GM12878 (cell line): ENCODE data around the gene NRSN2. TPM values are rescaled to one million over a fixed set of nuclear protein-coding genes. Genes with fewer than 3 reads are reported as not detected.

Source experiments
- ATAC-seq: fragments of 200-7000 bp; cut with Tn5 transposase; 3 replicates; pipeline ENCODE4 v1.9.1; 2020; ENCODE audit warnings: mild to moderate bottlenecking, moderate library complexity
- BruUV-seq: library from RNA; stranded (reverse); fragments of 400-500 nt; replicated peaks from 2 replicates; lab custom pipeline; 2021; lab: Mats Ljungman, UMichigan
- CTCF ChIA-PET: fragments of 300-600 bp; sonication (Branson Sonifier 250); formaldehyde crosslinking; extraction: SDS; loops from one replicate; lab custom pipeline; 2021; ENCODE audit warnings: inconsistent platforms; lab: Yijun Ruan, JAX
- POLR2A ChIA-PET: fragments of 350-600 bp; formaldehyde crosslinking; extraction: SDS; loops from one replicate; lab custom pipeline; 2021; ENCODE audit warnings: inconsistent platforms; lab: Charles Lee
- RAD21 ChIA-PET: fragments of 300-600 bp; sonication (Branson Sonifier 250); formaldehyde crosslinking; loops from one replicate; lab custom pipeline; 2023; ENCODE audit warnings: antibody characterized with exemption; ENCODE audit not compliant: unreplicated experiment; lab: Charles Lee
- SMC1A ChIA-PET: fragments of 300-600 bp; sonication (Branson Sonifier 250); formaldehyde crosslinking; loops from one replicate; lab custom pipeline; 2023; ENCODE audit not compliant: unreplicated experiment, uncharacterized antibody; lab: Charles Lee
- DNase-seq: peaks from one replicate; pipeline ENCODE4 v3.0.0-alpha.2; 2011; ENCODE audit warnings: low read depth, low spot score
- FAIRE-seq: peaks from 3 replicates; lab custom pipeline; 2011; peaks lifted over from hg19 to GRCh38; lab: Jason Lieb, UNC
- H2AFZ ChIP-seq: 2 replicates; pipeline ENCODE4 v1.6.0; 2011; ENCODE audit warnings: low read depth, low read length, control low read depth; ENCODE audit not compliant: control insufficient read depth
- H3K27ac ChIP-seq: 2 replicates; pipeline ENCODE4 v1.5.1; 2011; ENCODE audit warnings: control low read depth; ENCODE audit not compliant: control insufficient read depth, insufficient read depth
- H3K27me3 ChIP-seq, 2 experiments: replicated peaks in 1 of 2; 2 replicates each; pipeline versions ENCODE4 v1.6.0 to v1.6.1; 2011; ENCODE audit warnings: low read length in 1 of 2; ENCODE audit not compliant: control insufficient read depth in 2 of 2, insufficient read depth in 2 of 2
- H3K36me3 ChIP-seq, 2 experiments: 2 replicates each; pipeline ENCODE4 v1.5.1; 2011; ENCODE audit warnings: low read length in 1 of 2; ENCODE audit not compliant: control insufficient read depth in 2 of 2, insufficient read depth in 2 of 2
- H3K4me1 ChIP-seq: 2 replicates; pipeline ENCODE4 v1.6.1; 2011; ENCODE audit warnings: mild to moderate bottlenecking, low read length, moderate library complexity, mixed read lengths; ENCODE audit not compliant: control insufficient read depth, insufficient read depth
- H3K4me2 ChIP-seq: 2 replicates; pipeline ENCODE4 v1.6.0; 2011; ENCODE audit warnings: control low read depth; ENCODE audit not compliant: control insufficient read depth, insufficient read depth
- H3K4me3 ChIP-seq: fragments of 200-600 bp; sonication (generic); 2 replicates; pipeline ENCODE4 v1.5.1; 2016
- H3K79me2 ChIP-seq: 2 replicates; pipeline ENCODE4 v1.6.0; 2011; ENCODE audit warnings: low read length; ENCODE audit not compliant: control insufficient read depth, insufficient read depth
- H3K9ac ChIP-seq: 2 replicates; pipeline ENCODE4 v1.8.0; 2011; ENCODE audit warnings: low read length, control low read depth, mixed read lengths; ENCODE audit not compliant: control insufficient read depth, insufficient read depth
- H3K9me3 ChIP-seq: replicated peaks from 3 replicates; pipeline ENCODE4 v1.5.1; 2011; ENCODE audit warnings: mild to moderate bottlenecking, low read length; ENCODE audit not compliant: control insufficient read depth, insufficient read depth
- H4K20me1 ChIP-seq: 2 replicates; pipeline ENCODE4 v1.6.0; 2011; ENCODE audit not compliant: control insufficient read depth, insufficient read depth
- STAT3 ChIP-seq: IDR thresholded peaks from 2 replicates; pipeline ENCODE4 v1.6.1; 2011; ENCODE audit warnings: low read depth, low read length, improper control_type of control experiment
- TARDBP ChIP-seq: IDR thresholded peaks from 2 replicates; pipeline ENCODE4 v1.6.1; 2016; ENCODE audit warnings: borderline replicate concordance
- ZNF24 ChIP-seq: fragments of 450-650 bp; IDR thresholded peaks from 2 replicates; pipeline ENCODE4 v1.6.1; 2017; ENCODE audit warnings: antibody characterized with exemption, mild to moderate bottlenecking
- WGBS: methylation state at CpG from one replicate; pipeline ENCODE4 v1.1.6; 2016; ENCODE audit warnings: low lambda C conversion rate; ENCODE audit not compliant: insufficient replicate concordance, insufficient coverage; ENCODE audit errors: missing lambda C conversion rate; 5-methylcytosine and 5-hydroxymethylcytosine counted together
- in situ Hi-C: fragments of 300-500 bp; cut with MboI; formaldehyde crosslinking; loops from 9 replicates; pipeline ENCODE4 v1.14.3; 2018; ENCODE audit warnings: mixed read lengths
- intact Hi-C: fragments of 100-400 bp; cut with micrococcal nuclease; formaldehyde crosslinking; loops from one replicate; pipeline ENCODE4 v1.14.2; 2022; ENCODE audit not compliant: unreplicated experiment
- polyA plus RNA-seq, 11 experiments: library from polyadenylated mRNA; depleted of rRNA in 4 of 11; unstranded in 6 of 11; stranded (reverse) in 5 of 11; fragments of >200 nt; fragmentation: Nextera tagmentation in 4 of 11; fragmentation: Illumina TruSeq in 1 of 11; extraction: Ambion mirVana in 4 of 11; extraction: Trizol in 1 of 11; gene quantifications; 1 replicate in 1 of 11; 2 replicates in 10 of 11; pipeline versions ENCODE4 v1.2.1 to v1.2.3, GENCODE V29; 2011 to 2016; ENCODE audit warnings: inconsistent platforms in 2 of 11, missing spikeins in 2 of 11, low read depth in 1 of 11
- total RNA-seq, 4 experiments: library from RNA; depleted of rRNA in 3 of 4; stranded (reverse); fragments of >200 nt in 3 of 4; fragmentation: Illumina TruSeq in 1 of 4; extraction: Trizol in 1 of 4; gene quantifications; 2 replicates each; pipeline versions ENCODE4 v1.2.1 to v1.2.3, GENCODE V29; 2013 to 2021
- TF ChIP-seq, protein P1 (sequence below): IDR thresholded peaks from 2 replicates; pipeline ENCODE4 v1.6.1; 2012; ENCODE audit warnings: improper control_type of control experiment, low read depth, low read length; ENCODE audit not compliant: insufficient replicate concordance

NRSN2 gene
- total and polyA plus RNA-seq, 10 of the 15 experiments (the other 5 are each of a cell fraction or from before 2014, with no cell fraction given) = 6.2 to 32.4 (median 13.0) TPM

DNA sequence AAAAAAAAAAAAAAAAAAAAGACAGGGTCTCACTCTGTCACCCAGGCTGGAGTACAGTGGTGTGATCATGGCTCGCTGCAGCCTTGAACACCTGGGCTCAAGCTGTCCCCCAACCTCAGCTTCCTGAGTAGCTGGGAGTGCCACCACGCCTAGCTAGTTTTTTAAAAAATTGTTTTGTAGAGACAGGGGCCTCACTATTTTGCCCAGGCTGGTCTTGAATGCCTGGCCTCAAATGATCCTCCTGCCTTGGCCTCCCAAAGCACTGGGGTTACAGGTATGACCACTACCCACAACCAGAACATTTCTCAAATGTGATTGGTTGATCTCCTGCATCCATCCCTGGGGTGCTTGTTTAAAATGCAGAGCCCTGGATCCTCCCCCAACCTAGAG, 55.6 kb downstream of the NRSN2 start (continued):
- TF ChIP-seq TARDBP = no peak

DNA sequence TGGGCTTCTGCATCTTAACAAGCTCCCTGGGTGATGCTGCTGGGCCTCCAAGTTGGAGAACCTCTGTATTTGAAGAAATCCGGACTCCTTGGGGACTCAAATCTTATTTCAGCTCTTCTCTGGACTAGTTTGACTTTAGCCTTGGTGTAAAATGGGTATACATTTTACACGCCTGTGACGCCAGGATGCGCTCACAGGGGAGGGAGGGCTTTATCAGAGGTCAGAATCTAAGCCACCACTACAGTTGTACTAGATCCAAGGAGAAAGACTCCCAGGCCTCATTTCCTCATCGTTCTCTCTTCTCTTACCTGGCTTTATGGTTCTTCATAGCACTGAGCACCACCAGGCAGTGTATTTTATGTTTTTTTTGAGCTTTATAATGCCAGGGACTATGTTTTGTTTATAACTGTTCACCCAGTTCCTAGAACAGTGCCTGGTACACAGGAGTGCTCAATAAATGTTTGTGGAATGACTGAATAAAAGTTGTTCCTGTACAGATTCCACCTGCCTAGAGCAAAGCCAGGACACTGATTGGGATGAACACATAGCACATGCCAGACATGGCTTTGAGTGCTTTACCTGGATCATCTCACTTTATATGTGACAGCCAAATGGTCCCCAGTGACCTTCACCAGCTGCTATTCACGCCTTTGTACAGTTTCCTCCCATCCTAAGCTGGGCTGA, 56.1 kb downstream of the NRSN2 start:
- BruUV-seq = no TSS peak
- Histone ChIP-seq H3K4me1 (peaks cover 3% of the 10 kb centered on the region; the same call in 1 of the 2 replicates), H3K36me3 (0 out of 4 replicates have a peak, but pooled peaks cover 0 to under 1% of the 10 kb centered on the region in 2 experiments), H3K27me3 (no peaks in the 10 kb centered on the region), H3K4me3 (no peak overlapping the region), H3K9me3 (no peaks in the 10 kb centered on the region; the same call in 1 of the 3 replicates), H4K20me1 (no peaks in the 10 kb centered on the region), H3K9ac (no peak overlapping the region), H2AFZ (no peak overlapping the region; the same call in 1 of the 2 replicates), H3K27ac (no peak overlapping the region), H3K79me2 (peaks cover under 1% of the 10 kb centered on the region; the same call in 1 of the 2 replicates), H3K4me2 (no peak overlapping the region)
- in situ Hi-C loops = no loop called here
- RAD21 ChIA-PET = no interaction called here
- SMC1A ChIA-PET = interaction anchor here (0.7 kb wide), 1 partner anchor 103 kb away, joined by 3 read pairs; no protein-coding TSS in a partner anchor
- TF ChIP-seq STAT3 (no peak), ZNF24 (no peak)
- TF ChIP-seq, protein P1, sequence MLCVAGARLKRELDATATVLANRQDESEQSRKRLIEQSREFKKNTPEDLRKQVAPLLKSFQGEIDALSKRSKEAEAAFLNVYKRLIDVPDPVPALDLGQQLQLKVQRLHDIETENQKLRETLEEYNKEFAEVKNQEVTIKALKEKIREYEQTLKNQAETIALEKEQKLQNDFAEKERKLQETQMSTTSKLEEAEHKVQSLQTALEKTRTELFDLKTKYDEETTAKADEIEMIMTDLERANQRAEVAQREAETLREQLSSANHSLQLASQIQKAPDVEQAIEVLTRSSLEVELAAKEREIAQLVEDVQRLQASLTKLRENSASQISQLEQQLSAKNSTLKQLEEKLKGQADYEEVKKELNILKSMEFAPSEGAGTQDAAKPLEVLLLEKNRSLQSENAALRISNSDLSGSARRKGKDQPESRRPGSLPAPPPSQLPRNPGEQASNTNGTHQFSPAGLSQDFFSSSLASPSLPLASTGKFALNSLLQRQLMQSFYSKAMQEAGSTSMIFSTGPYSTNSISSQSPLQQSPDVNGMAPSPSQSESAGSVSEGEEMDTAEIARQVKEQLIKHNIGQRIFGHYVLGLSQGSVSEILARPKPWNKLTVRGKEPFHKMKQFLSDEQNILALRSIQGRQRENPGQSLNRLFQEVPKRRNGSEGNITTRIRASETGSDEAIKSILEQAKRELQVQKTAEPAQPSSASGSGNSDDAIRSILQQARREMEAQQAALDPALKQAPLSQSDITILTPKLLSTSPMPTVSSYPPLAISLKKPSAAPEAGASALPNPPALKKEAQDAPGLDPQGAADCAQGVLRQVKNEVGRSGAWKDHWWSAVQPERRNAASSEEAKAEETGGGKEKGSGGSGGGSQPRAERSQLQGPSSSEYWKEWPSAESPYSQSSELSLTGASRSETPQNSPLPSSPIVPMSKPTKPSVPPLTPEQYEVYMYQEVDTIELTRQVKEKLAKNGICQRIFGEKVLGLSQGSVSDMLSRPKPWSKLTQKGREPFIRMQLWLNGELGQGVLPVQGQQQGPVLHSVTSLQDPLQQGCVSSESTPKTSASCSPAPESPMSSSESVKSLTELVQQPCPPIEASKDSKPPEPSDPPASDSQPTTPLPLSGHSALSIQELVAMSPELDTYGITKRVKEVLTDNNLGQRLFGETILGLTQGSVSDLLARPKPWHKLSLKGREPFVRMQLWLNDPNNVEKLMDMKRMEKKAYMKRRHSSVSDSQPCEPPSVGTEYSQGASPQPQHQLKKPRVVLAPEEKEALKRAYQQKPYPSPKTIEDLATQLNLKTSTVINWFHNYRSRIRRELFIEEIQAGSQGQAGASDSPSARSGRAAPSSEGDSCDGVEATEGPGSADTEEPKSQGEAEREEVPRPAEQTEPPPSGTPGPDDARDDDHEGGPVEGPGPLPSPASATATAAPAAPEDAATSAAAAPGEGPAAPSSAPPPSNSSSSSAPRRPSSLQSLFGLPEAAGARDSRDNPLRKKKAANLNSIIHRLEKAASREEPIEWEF = no peak
- ATAC-seq = no peak
- FAIRE-seq = no peak
- 71% methylated on average over 6 of the region's 6 CpGs for WGBS
- POLR2A ChIA-PET = no interaction called here
- no peak for DNase-seq
- intact Hi-C loops = no loop called here
- CTCF ChIA-PET = no interaction called here
